CD14-positive monocyte (primary cell): ENCODE results near the gene ZGLP1. TPM values are rescaled to one million over a fixed set of nuclear protein-coding genes. Genes with fewer than 3 reads are reported as not detected.

Experiments used
- DNase-seq, 3 donors: peaks; one replicate each; pipeline ENCODE4 v3.0.0-alpha.2; 2011 to 2022
- H2AFZ ChIP-seq: 2 replicates; pipeline ENCODE4 v1.6.0; 2012; ENCODE audit warnings: mild to moderate bottlenecking, low read depth, low read length, inconsistent platforms; ENCODE audit not compliant: insufficient read depth, poor library complexity, severe bottlenecking
- H3K27ac ChIP-seq, 2 donors: 1 replicate in 1 of 2; 2 replicates in 1 of 2; pipeline ENCODE4 v1.5.1; 2012 to 2013; ENCODE audit warnings: low read length in 2 of 2, control low read depth in 1 of 2, inconsistent platforms in 1 of 2, low read depth in 1 of 2, mild to moderate bottlenecking in 1 of 2
- H3K27me3 ChIP-seq, 2 donors: one replicate each; pipeline versions ENCODE4 v1.6.0 to v1.6.1; 2011 to 2013; ENCODE audit warnings: low read length in 2 of 2; ENCODE audit not compliant: control insufficient read depth in 2 of 2, insufficient read depth in 2 of 2
- H3K36me3 ChIP-seq, 2 donors: replicated peaks in 1 of 2; 1 replicate in 1 of 2; 2 replicates in 1 of 2; pipeline versions ENCODE4 v1.5.1 to v1.6.1; 2012 to 2013; ENCODE audit warnings: low read length in 2 of 2, control low read depth in 1 of 2, inconsistent platforms in 1 of 2, mild to moderate bottlenecking in 1 of 2; ENCODE audit not compliant: insufficient read depth in 2 of 2, control insufficient read depth in 1 of 2
- H3K4me1 ChIP-seq, 2 donors: 1 replicate in 1 of 2; 2 replicates in 1 of 2; pipeline versions ENCODE4 v1.5.1 to v1.6.1; 2012 to 2013; ENCODE audit warnings: low read length in 2 of 2, control low read depth in 1 of 2, inconsistent platforms in 1 of 2, mild to moderate bottlenecking in 1 of 2, moderate library complexity in 1 of 2; ENCODE audit not compliant: insufficient read depth in 2 of 2, control insufficient read depth in 1 of 2
- H3K4me2 ChIP-seq: replicated peaks from 2 replicates; pipeline ENCODE3; 2012; ENCODE audit warnings: low read length, moderate library complexity, mild to moderate bottlenecking; ENCODE audit not compliant: poor library complexity, severe bottlenecking; ENCODE audit errors: extremely low read depth
- H3K4me3 ChIP-seq, 3 experiments: fragments of 200-600 bp in 1 of 3; sonication (generic) in 1 of 3; replicated peaks in 1 of 3; 1 replicate in 2 of 3; 2 replicates in 1 of 3; pipeline ENCODE4 v1.5.1; 2011 to 2013; ENCODE audit warnings: low read length in 3 of 3, mild to moderate bottlenecking in 3 of 3, control low read depth in 2 of 3, low read depth in 2 of 3, inconsistent platforms in 1 of 3, moderate library complexity in 1 of 3
- H3K79me2 ChIP-seq: 2 replicates; pipeline ENCODE4 v1.6.0; 2012; ENCODE audit warnings: mild to moderate bottlenecking, control low read depth, inconsistent platforms, low read length, moderate library complexity; ENCODE audit not compliant: insufficient read depth
- H3K9ac ChIP-seq: 2 replicates; pipeline ENCODE4 v1.6.0; 2017; ENCODE audit warnings: low read length, mild to moderate bottlenecking; ENCODE audit not compliant: insufficient read depth, poor library complexity, severe bottlenecking
- H3K9me3 ChIP-seq, 2 donors: replicated peaks in 1 of 2; 1 replicate in 1 of 2; 2 replicates in 1 of 2; pipeline versions ENCODE4 v1.5.1 to v1.6.1; 2012 to 2013; ENCODE audit warnings: low read length in 2 of 2, control low read depth in 1 of 2; ENCODE audit not compliant: control insufficient read depth in 1 of 2, insufficient read depth in 1 of 2
- H4K20me1 ChIP-seq: 2 replicates; pipeline ENCODE4 v1.6.0; 2012; ENCODE audit warnings: mild to moderate bottlenecking, low read length, control low read depth, moderate library complexity; ENCODE audit not compliant: insufficient read depth
- H3K27ac Mint-ChIP-seq, 7 donors: one replicate each; pipeline ENCODE4 v1.8.0; 2020; ENCODE audit warnings: mild to moderate bottlenecking in 7 of 7, mixed read lengths in 7 of 7, moderate library complexity in 6 of 7, inconsistent platforms in 2 of 7
- H3K27me3 Mint-ChIP-seq, 3 donors: one replicate each; pipeline ENCODE4 v1.8.0; 2021 to 2022; ENCODE audit warnings: low read depth in 3 of 3, mild to moderate bottlenecking in 3 of 3, mixed read lengths in 3 of 3, moderate library complexity in 3 of 3, inconsistent platforms in 1 of 3
- H3K36me3 Mint-ChIP-seq, 2 donors: one replicate each; pipeline ENCODE4 v1.8.0; 2020; ENCODE audit warnings: mixed read lengths in 2 of 2, inconsistent platforms in 1 of 2, mild to moderate bottlenecking in 1 of 2
- H3K4me1 Mint-ChIP-seq: one replicate; pipeline ENCODE4 v1.8.0; 2020; ENCODE audit warnings: mild to moderate bottlenecking, mixed read lengths
- H3K4me3 Mint-ChIP-seq, 2 donors: one replicate each; pipeline ENCODE4 v1.8.0; 2020; ENCODE audit warnings: mild to moderate bottlenecking in 2 of 2, mixed read lengths in 2 of 2, moderate library complexity in 1 of 2
- H3K9me3 Mint-ChIP-seq, 7 donors: one replicate each; pipeline ENCODE4 v1.8.0; 2020 to 2022; ENCODE audit warnings: mixed read lengths in 7 of 7, mild to moderate bottlenecking in 6 of 7, moderate library complexity in 6 of 7, inconsistent platforms in 2 of 7
- CTCF ChIP-seq: fragments of 200-600 bp; IDR thresholded peaks from one replicate; pipeline ENCODE4 v1.8.0; 2022; ENCODE audit warnings: antibody characterized with exemption, mild to moderate bottlenecking
- WGBS: methylation state at CpG from one replicate; pipeline ENCODE4 v1.1.5; 2013; ENCODE audit warnings: missing lambda C conversion rate; ENCODE audit not compliant: insufficient coverage; 5-methylcytosine and 5-hydroxymethylcytosine counted together
- intact Hi-C, 2 donors: fragments of 100-400 bp; cut with micrococcal nuclease; formaldehyde crosslinking; loops; one replicate each; pipeline versions ENCODE4 v1.15.0 to v1.15.1; 2023
- polyA plus RNA-seq, 3 donors: library from polyadenylated mRNA; depleted of rRNA in 1 of 3; unstranded in 2 of 3; stranded (reverse) in 1 of 3; fragments of 300-500 nt in 2 of 3; fragments of >200 nt in 1 of 3; fragmentation: Illumina TruSeq in 2 of 3; gene quantifications; 1 replicate in 2 of 3; 2 replicates in 1 of 3; pipeline ENCODE4 v1.2.3, GENCODE V29; 2012 to 2021

Gene ZGLP1
- polyA plus RNA-seq, 3 donors: 3.5 to 11.7 (median 9.4) TPM

GRCh38 chr19:10268071-10268470 is 41.5 kb downstream of the ZGLP1 start:
- Histone ChIP-seq H3K27me3 (no peaks in the 10 kb centered on the region), H3K4me3 (no peak overlapping the region), H3K36me3 (no peaks in the 10 kb centered on the region), H3K9me3 (no peaks in the 10 kb centered on the region), H3K4me2 (no peak overlapping the region), H3K9ac (no peak overlapping the region), H4K20me1 (peaks cover 21% of the 10 kb centered on the region), H3K27ac (no peak overlapping the region), H3K4me1 (peaks cover 36 to 39% of the 10 kb centered on the region in 2 donors), H2AFZ (peak overlapping the region; percentile 63), H3K79me2 (peaks cover 22% of the 10 kb centered on the region)
- Mint-ChIP-seq H3K4me3 (peak overlapping the region in 1 of 2 donors; percentile 21), H3K36me3 (peaks cover 5 to 14% of the 10 kb centered on the region in 2 donors), H3K27me3 (peaks cover 3 to 7% (median 3%) of the 10 kb centered on the region in 3 donors), H3K9me3 (peaks cover 0 to 3% (median 0%) of the 10 kb centered on the region in 7 donors), H3K27ac (peak overlapping the region in 4 of 7 donors; percentile 35 to 70 (median 62)), H3K4me1 (peaks cover 28% of the 10 kb centered on the region)
- DNase-seq: no peak
- WGBS: 35% methylated on average over 6 of the region's 6 CpGs
- no peak for TF ChIP-seq CTCF
- intact Hi-C loops: no loop called here

- no peak for TF ChIP-seq CTCF
- Histone ChIP-seq H3K36me3 (no peaks in the 10 kb centered on the region), H3K4me2 (no peak overlapping the region), H3K27ac (no peak overlapping the region), H3K9me3 (no peaks in the 10 kb centered on the region), H3K27me3 (no peaks in the 10 kb centered on the region), H2AFZ (no peak overlapping the region), H3K9ac (no peak overlapping the region), H3K4me1 (peaks cover 22 to 26% of the 10 kb centered on the region in 2 donors), H3K4me3 (no peak overlapping the region), H3K79me2 (peaks cover 8% of the 10 kb centered on the region), H4K20me1 (peaks cover 7% of the 10 kb centered on the region)
- Mint-ChIP-seq H3K4me1 (peaks cover 16% of the 10 kb centered on the region), H3K27ac (no peak overlapping the region), H3K9me3 (peaks cover 0 to 3% (median 0%) of the 10 kb centered on the region in 7 donors), H3K36me3 (peaks cover 1% of the 10 kb centered on the region in 2 donors), H3K4me3 (no peak overlapping the region), H3K27me3 (peaks cover 3 to 12% (median 3%) of the 10 kb centered on the region in 3 donors)
- no peak for DNase-seq
- WGBS: 85% methylated on average over 3 of the region's 7 CpGs
- intact Hi-C loops: no loop called here
Measured at GRCh38 chr19:10266706-10267105, 42.9 kb downstream of the ZGLP1 start.
